Activated CD8-positive, alpha-beta memory T cell treated with anti-CD3 and anti-CD28 coated beads for 36 hours (primary cell): ENCODE measurements around the gene FAM174B. TPM values are rescaled to one million over a fixed set of nuclear protein-coding genes. Genes with fewer than 3 reads are reported as not detected.
"Not testable (repeated sequence)": the region's sequence is repeated elsewhere in the genome, so short reads cannot be mapped to it uniquely, and the experiment has no call there.

Experiments
- CTCF ChIA-PET: fragments of 350-600 bp; sonication (Branson Sonifier 250); formaldehyde crosslinking; loops from one replicate; lab custom pipeline; 2021; ENCODE audit warnings: antibody characterized with exemption; lab: Charles Lee
- POLR2A ChIA-PET: fragments of 350-600 bp; sonication (Branson Sonifier 250); formaldehyde crosslinking; loops from one replicate; lab custom pipeline; 2021; ENCODE audit warnings: antibody characterized with exemption; lab: Charles Lee
- total RNA-seq, 2 experiments: library from RNA; stranded (reverse); gene quantifications; one replicate each; pipeline ENCODE4 v1.2.3, GENCODE V29; 2021

FAM174B gene
- total RNA-seq, 2 experiments from 2014 or later: 3.6 to 4.9 TPM

GRCh38 chr15:92606836-92607150 lies 48.8 kb downstream of the FAM174B start:
- POLR2A ChIA-PET, CTCF ChIA-PET: not testable (repeated sequence)

GRCh38 chr15:92606126-92606835 lies 49.3 kb downstream of the FAM174B start:
- CTCF ChIA-PET: no interaction called here
- POLR2A ChIA-PET: no interaction called here

GRCh38 chr15:92605225-92605944 lies 50.2 kb downstream of the FAM174B start:
- CTCF ChIA-PET: no interaction called here
- POLR2A ChIA-PET: no interaction called here

GRCh38 chr15:92603743-92604470 lies 51.7 kb downstream of the FAM174B start:
- ChIA-PET CTCF (no interaction called here), POLR2A (no interaction called here)

GRCh38 chr15:92603278-92603677 lies 52.3 kb downstream of the FAM174B start:
- ChIA-PET POLR2A (no interaction called here), CTCF (no interaction called here)

GRCh38 chr15:92602267-92602593 lies 53.3 kb downstream of the FAM174B start:
- CTCF ChIA-PET: no interaction called here
- POLR2A ChIA-PET: no interaction called here

- ChIA-PET POLR2A (no interaction called here), CTCF (no interaction called here)
These were observed 53.8 kb downstream of the FAM174B start for GRCh38 chr15:92601592-92602266.

GRCh38 chr15:92600856-92601255 lies 54.7 kb downstream of the FAM174B start:
- ChIA-PET CTCF (no interaction called here), POLR2A (no interaction called here)

- POLR2A ChIA-PET: no interaction called here
These were observed 56.1 kb downstream of the FAM174B start for GRCh38 chr15:92599394-92599970.

GRCh38 chr15:92597548-92597947 lies 58.0 kb downstream of the FAM174B start:
- ChIA-PET CTCF (no interaction called here), POLR2A (no interaction called here)

More at GRCh38 chr15:92599394-92599970, 56.1 kb downstream of the FAM174B start:
- CTCF ChIA-PET: interaction anchor here (1.4 kb wide), 1 partner anchor 115 kb away, joined by 4 read pairs; no protein-coding TSS in a partner anchor

- ChIA-PET CTCF (no interaction called here), POLR2A (no interaction called here)
These were observed 59.0 kb downstream of the FAM174B start for GRCh38 chr15:92596623-92597022.

GRCh38 chr15:92595506-92596381 lies 59.8 kb downstream of the FAM174B start:
- ChIA-PET POLR2A (no interaction called here), CTCF (no interaction called here)

GRCh38 chr15:92591275-92591674 lies 64.3 kb downstream of the FAM174B start:
- POLR2A ChIA-PET: no interaction called here
- CTCF ChIA-PET: no interaction called here

GRCh38 chr15:92586966-92587365 lies 68.6 kb downstream of the FAM174B start:
- ChIA-PET POLR2A (no interaction called here), CTCF (no interaction called here)

- CTCF ChIA-PET: no interaction called here
- POLR2A ChIA-PET: no interaction called here
These were observed 69.1 kb downstream of the FAM174B start for GRCh38 chr15:92586383-92586942.

GRCh38 chr15:92584105-92584504 lies 71.5 kb downstream of the FAM174B start:
- POLR2A ChIA-PET: no interaction called here
- CTCF ChIA-PET: no interaction called here

- ChIA-PET CTCF (no interaction called here), POLR2A (no interaction called here)
These were observed 72.2 kb downstream of the FAM174B start for GRCh38 chr15:92583096-92584034.

GRCh38 chr15:92582206-92582605 lies 73.4 kb downstream of the FAM174B start:
- POLR2A ChIA-PET: no interaction called here
- CTCF ChIA-PET: no interaction called here
